ENCODE results near the gene TTC28.

The TTC28 gene

GRCh38 chr22:28435140-28435768 lies 244.4 kb downstream of the TTC28 start:
- no peak for DNase-seq

GRCh38 chr22:28430466-28431025 lies 249.1 kb downstream of the TTC28 start:
- no peak for DNase-seq

- DNase-seq: no peak
Observed at GRCh38 chr22:28429711-28430110, 249.9 kb downstream of the TTC28 start.

- no peak for DNase-seq
Observed at GRCh38 chr22:28428271-28428670, 251.4 kb downstream of the TTC28 start.

- no peak for DNase-seq
Observed at GRCh38 chr22:28426346-28427132, 253.1 kb downstream of the TTC28 start.

- DNase-seq: no peak
Observed at GRCh38 chr22:28425211-28425610, 254.4 kb downstream of the TTC28 start.

GRCh38 chr22:28424427-28425080 lies 255.1 kb downstream of the TTC28 start:
- no peak for DNase-seq

- no peak for DNase-seq
Observed at GRCh38 chr22:28419919-28420318, 259.7 kb downstream of the TTC28 start.

GRCh38 chr22:28418008-28418407 lies 261.6 kb downstream of the TTC28 start:
- no peak for DNase-seq

GRCh38 chr22:28417431-28417830 lies 262.2 kb downstream of the TTC28 start:
- DNase-seq: no peak

- no peak for DNase-seq
Observed at GRCh38 chr22:28414913-28415312, 264.7 kb downstream of the TTC28 start.

- no peak for DNase-seq
Observed at GRCh38 chr22:28413612-28414399, 265.8 kb downstream of the TTC28 start.

- DNase-seq: no peak
Observed at GRCh38 chr22:28412109-28412508, 267.5 kb downstream of the TTC28 start.

- no peak for DNase-seq
Observed at GRCh38 chr22:28411125-28411524, 268.5 kb downstream of the TTC28 start.

GRCh38 chr22:28410050-28410816 lies 269.4 kb downstream of the TTC28 start:
- peak; percentile 59 for DNase-seq

GRCh38 chr22:28408709-28409108 lies 270.9 kb downstream of the TTC28 start:
- no peak for DNase-seq

- no peak for DNase-seq
Observed at GRCh38 chr22:28407645-28408044, 272.0 kb downstream of the TTC28 start.

GRCh38 chr22:28406246-28406645 lies 273.4 kb downstream of the TTC28 start:
- no peak for DNase-seq

- no peak for DNase-seq
Observed at GRCh38 chr22:28405588-28405987, 274.1 kb downstream of the TTC28 start.

GRCh38 chr22:28402539-28402938 lies 277.1 kb downstream of the TTC28 start:
- no peak for DNase-seq

- DNase-seq: no peak
Observed at GRCh38 chr22:28402060-28402459, 277.6 kb downstream of the TTC28 start.

- DNase-seq: no peak
Observed at GRCh38 chr22:28398981-28399380, 280.7 kb downstream of the TTC28 start.
